Uterus (tissue), 2 donors: ENCODE results near the gene DCAF10.

Experiments used
- CTCF ChIP-seq, 4 experiments: fragments of 200-600 bp in 2 of 4; fragments of 450-650 bp in 2 of 4; sonication (generic) in 2 of 4; IDR thresholded peaks; one replicate each; pipeline ENCODE4 v1.5.1; 2016 to 2019; ENCODE audit warnings: antibody characterized with exemption in 4 of 4, mild to moderate bottlenecking in 2 of 4, moderate library complexity in 1 of 4
- POLR2A ChIP-seq, 2 donors: fragments of 450-650 bp; IDR thresholded peaks; one replicate each; pipeline ENCODE4 v1.6.1; 2016; ENCODE audit warnings: antibody characterized with exemption in 2 of 2, mild to moderate bottlenecking in 1 of 2, moderate library complexity in 1 of 2

- TF ChIP-seq CTCF (IDR thresholded peaks at IDR 0.05) (no peak), POLR2A (IDR thresholded peaks at IDR 0.05) (no peak)
Measured at GRCh38 chr9:37906312-37907239, 106.0 kb downstream of the DCAF10 start.
